ENCODE data around the gene CDKN2D.

CDKN2D gene

GRCh38 chr19:10566658-10567410 lies 1.9 kb downstream of the CDKN2D start:
- no peak for DNase-seq (ENCODE audit: low read depth)

GRCh38 chr19:10566408-10566657 lies 2.4 kb downstream of the CDKN2D start:
- H3K4me3 ChIP-seq (ENCODE audit: low read length) = peak overlapping the region; percentile 87
- DNase-seq (ENCODE audit: low read depth) = no peak
- no peak for TF ChIP-seq CTCF (conservative IDR thresholded peaks at IDR 0.05; ENCODE audit: low read depth, low read length)

More at GRCh38 chr19:10566658-10567410, 1.9 kb downstream of the CDKN2D start:
- H3K4me3 ChIP-seq (ENCODE audit: low read length) = no peak overlapping the region
- TF ChIP-seq CTCF (conservative IDR thresholded peaks at IDR 0.05; ENCODE audit: low read depth, low read length) = no peak

DNA sequence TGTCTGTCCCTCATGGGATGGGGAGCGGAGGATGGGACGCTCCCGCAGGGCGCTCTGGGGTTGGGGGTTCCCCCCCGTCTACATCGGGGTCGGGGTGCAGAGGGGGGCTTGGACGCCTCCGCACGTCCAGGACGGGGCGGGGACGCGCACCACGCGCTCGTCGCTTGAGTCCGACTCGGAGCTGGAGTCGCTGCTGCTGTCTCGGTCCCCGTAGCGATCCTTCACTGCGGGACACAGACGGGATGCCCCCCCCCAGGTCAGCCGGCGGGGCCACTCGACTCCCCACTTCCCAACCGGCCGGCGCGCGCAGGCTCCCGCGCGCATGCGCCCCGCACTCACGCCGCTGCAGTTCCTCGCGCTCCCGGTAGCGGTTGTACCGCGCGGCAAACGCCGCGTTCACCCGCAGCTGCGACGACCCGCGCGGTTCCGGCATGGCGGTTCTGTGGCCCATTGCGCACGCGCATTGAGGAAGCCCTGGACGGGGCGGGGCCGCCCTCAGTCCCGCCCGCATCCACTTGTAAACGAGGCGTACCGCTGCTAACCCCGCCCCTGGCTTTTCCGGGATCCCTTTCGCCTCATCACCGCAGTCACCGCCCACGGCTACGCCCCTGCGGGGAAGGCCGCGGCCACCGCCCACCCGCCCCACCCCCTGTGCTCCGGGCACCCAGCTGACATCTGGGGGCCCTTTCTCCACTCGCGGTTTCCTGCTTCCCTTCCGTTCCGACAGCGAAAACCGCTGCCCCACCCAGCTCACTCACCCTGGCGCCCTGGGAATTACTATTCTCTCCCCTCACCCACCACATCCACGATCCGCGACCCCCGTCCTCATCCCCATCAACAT lies 3.0 kb downstream of the CDKN2D start, which contains the start of gene KRI1:
TSS of gene KRI1 (minus strand) at position 444 of the 841 bp plus-strand sequence. CDS start at position 433, 11 bp downstream.
- H3K4me3 ChIP-seq (ENCODE audit: low read length) = peak within 1 kb of the TSS; percentile 87
- TF ChIP-seq CTCF (conservative IDR thresholded peaks at IDR 0.05; ENCODE audit: low read depth, low read length) = peak; percentile 26
- peak; percentile 77 for DNase-seq (ENCODE audit: low read depth)

DNA sequence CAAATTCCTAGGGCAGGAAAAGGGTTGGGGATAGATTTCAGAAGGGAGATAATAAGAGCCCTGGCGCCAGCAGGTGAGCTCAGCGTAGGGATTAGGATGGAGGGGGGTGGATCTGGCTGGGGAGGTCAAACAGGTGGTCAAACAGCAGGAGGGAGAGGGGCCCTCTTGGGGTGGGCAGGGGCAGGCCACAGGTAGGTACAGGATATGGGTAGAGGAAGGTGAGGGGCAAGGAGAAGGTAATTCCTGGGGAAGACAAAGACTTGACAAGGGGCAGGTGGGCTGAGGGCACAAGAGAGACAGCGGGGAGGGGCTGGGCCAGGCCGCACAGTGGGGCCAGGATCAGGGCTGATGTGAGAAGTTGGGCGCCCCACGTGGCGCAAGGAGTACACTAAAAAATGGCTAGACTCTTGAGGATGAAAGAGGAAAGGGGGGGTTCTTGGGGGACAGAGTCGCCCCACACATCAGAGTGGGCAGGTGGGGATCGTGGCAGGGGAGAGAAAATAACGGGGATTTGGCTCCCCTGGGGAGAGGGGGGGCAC lies 3.7 kb downstream of the CDKN2D start:
- peak; percentile 39 for TF ChIP-seq CTCF (conservative IDR thresholded peaks at IDR 0.05; ENCODE audit: low read depth, low read length)
- peak overlapping the region; percentile 87 for H3K4me3 ChIP-seq (ENCODE audit: low read length)
- no peak for DNase-seq (ENCODE audit: low read depth)

DNA sequence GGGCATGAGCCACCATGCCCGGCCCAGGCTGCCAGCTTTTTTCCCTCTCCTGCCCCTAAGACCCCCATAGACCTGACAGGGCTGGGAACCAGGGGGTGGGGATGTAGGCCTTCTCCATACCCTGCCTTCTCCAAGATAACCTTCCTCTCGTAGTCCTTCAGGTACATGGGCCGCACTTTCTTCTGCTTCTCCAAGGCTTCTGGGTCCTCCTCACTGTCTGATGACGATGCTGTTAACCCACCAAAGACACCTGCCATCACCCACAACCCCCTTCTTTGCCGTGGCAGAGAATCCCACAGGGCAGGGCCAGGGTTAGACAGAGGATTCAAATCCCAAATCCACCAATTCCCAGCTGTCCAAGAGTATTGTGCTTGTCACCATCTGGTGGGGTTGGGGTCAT lies 6.2 kb downstream of the CDKN2D start:
- no peak overlapping the region for H3K4me3 ChIP-seq (ENCODE audit: low read length)
- TF ChIP-seq CTCF (conservative IDR thresholded peaks at IDR 0.05; ENCODE audit: low read depth, low read length) = no peak

DNA sequence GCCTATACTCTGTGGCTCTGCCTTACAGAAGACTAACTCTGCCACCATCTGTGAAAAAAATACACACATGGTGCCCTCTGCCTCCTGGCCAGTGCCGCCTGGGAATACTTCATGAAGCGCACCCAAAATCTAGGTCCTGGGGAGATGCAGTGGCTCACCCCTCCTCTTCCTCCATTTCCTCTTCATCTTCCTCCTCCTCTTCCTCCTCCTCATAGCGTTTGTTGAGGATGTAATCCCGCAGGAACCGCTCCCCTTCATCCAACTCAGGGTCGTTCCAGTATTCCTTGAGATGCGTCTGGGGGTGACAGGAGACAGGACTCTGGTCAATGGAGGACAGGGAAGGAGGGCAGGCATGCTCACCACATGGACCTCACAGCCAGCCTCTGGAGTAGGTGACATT lies 8.6 kb downstream of the CDKN2D start:
- H3K4me3 ChIP-seq (ENCODE audit: low read length) = no peak overlapping the region
- TF ChIP-seq CTCF (conservative IDR thresholded peaks at IDR 0.05; ENCODE audit: low read depth, low read length) = no peak
- no peak for DNase-seq (ENCODE audit: low read depth)

More for the DNA sequence above, 6.2 kb downstream of the CDKN2D start:
- no peak for DNase-seq (ENCODE audit: low read depth)

Measured in retinal pigment epithelial cell (primary cell).